Immature natural killer cell (primary cell): ENCODE results near the gene TUBB6. TPM values are rescaled to one million over a fixed set of nuclear protein-coding genes. Genes with fewer than 3 reads are reported as not detected.

ENCODE experiments used
- DNase-seq, 3 donors: peaks; one replicate each; pipeline ENCODE4 v3.0.0; 2022; ENCODE audit warnings: mixed read lengths in 1 of 3
- H3K27ac Mint-ChIP-seq, 6 donors: one replicate each; pipeline ENCODE4 v1.8.0; 2020; ENCODE audit warnings: mixed read lengths in 6 of 6, mild to moderate bottlenecking in 5 of 6, inconsistent platforms in 4 of 6, moderate library complexity in 3 of 6
- H3K27me3 Mint-ChIP-seq, 3 donors: one replicate each; pipeline ENCODE4 v1.8.0; 2020 to 2021; ENCODE audit warnings: low read depth in 3 of 3, mild to moderate bottlenecking in 3 of 3, mixed read lengths in 3 of 3, moderate library complexity in 3 of 3, inconsistent platforms in 1 of 3
- H3K36me3 Mint-ChIP-seq, 3 donors: one replicate each; pipeline ENCODE4 v1.8.0; 2020; ENCODE audit warnings: mixed read lengths in 3 of 3, inconsistent platforms in 2 of 3, mild to moderate bottlenecking in 2 of 3
- H3K4me1 Mint-ChIP-seq, 2 donors: one replicate each; pipeline ENCODE4 v1.8.0; 2020; ENCODE audit warnings: inconsistent platforms in 2 of 2, mild to moderate bottlenecking in 2 of 2, mixed read lengths in 2 of 2, moderate library complexity in 1 of 2
- H3K4me3 Mint-ChIP-seq, 5 donors: one replicate each; pipeline ENCODE4 v1.8.0; 2020; ENCODE audit warnings: mild to moderate bottlenecking in 5 of 5, mixed read lengths in 5 of 5, inconsistent platforms in 3 of 5, moderate library complexity in 3 of 5
- H3K9me3 Mint-ChIP-seq, 6 donors: one replicate each; pipeline ENCODE4 v1.8.0; 2020; ENCODE audit warnings: mild to moderate bottlenecking in 6 of 6, mixed read lengths in 6 of 6, inconsistent platforms in 4 of 6, moderate library complexity in 3 of 6
- polyA plus RNA-seq, 3 donors: library from polyadenylated mRNA; unstranded; fragments of 300-500 nt; fragmentation: Illumina TruSeq; gene quantifications; one replicate each; pipeline ENCODE4 v1.2.3, GENCODE V29; 2021

The TUBB6 gene
- polyA plus RNA-seq, 3 donors from 2014 or later, result 4.8 TPM; not detected in 2

DNA sequence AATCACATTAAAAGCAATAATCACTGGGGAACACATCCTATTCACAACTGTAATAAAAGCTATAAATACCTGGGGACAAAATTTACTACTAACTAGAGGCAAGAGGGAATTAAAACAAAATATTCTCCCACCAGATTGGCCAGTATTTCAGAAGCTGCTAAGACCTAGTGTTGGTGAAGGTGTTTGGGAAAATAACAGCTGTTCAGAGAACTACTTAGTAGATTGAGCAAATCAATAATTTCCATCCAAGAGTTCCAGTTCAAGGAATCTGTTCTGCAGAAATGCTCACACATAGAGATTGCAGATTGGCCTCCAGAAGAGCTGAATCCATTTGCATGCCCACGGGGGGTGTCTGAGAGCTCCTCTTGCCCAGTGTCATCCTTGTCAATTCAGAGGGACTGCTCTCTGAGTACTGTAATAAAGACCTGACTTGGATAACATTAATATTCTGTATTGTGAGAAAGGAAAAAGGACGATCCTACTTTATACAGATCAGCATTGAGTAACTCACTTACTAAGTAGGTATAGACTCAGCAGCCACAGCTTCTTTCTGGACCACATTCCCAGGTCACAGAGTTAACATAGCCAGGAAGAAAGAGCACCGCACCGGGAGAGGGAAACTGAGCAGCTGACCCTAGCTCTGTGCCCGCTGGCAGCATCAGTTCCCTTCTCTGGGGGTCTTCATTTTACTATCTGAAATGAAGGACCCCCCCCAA is 5.6 kb downstream of the TUBB6 start:
- no peak for DNase-seq
- H3K9me3 Mint-ChIP-seq, result peaks cover 0 to 18% (median 14%) of the 10 kb centered on the region in 6 donors
- no peak overlapping the region for H3K27ac Mint-ChIP-seq
- peaks cover 4 to 17% (median 7%) of the 10 kb centered on the region in 3 donors for H3K27me3 Mint-ChIP-seq
- H3K36me3 Mint-ChIP-seq, result peaks cover 4 to 11% (median 5%) of the 10 kb centered on the region in 3 donors
- peaks cover 4 to 5% of the 10 kb centered on the region in 2 donors for H3K4me1 Mint-ChIP-seq
- H3K4me3 Mint-ChIP-seq, result no peak overlapping the region

DNA sequence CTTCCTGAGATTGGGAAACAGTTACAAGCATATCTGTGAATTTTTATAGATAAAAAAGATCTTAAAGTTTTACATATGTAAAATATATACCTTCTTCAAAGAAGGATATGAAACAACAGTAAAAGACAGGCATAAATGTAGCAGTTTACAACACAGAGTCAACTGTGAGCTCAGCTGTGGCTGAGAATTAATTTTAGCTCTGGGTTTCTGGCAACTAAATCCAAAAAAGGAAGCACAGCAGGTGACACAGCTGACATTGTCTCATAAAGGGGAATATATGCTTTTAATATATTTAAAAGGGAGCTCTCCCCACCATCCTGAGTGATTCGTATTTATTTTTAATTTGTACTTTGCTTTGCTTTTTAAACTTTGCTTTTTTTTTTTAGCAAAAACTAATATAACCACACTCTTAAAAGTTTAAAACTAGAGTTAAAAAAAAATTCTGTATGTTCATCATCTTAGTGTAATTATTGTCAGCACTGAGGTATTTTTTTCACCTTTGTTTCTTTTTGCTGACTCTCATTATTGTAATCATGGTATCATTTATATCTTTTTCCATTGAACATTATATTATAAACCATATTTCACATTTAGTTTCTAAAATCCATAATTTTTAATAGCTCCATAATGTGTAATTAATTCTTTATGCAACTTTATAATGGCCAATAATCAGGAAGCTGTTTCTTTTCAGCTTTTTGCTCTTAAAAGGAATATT is 6.7 kb downstream of the TUBB6 start:
- Mint-ChIP-seq H3K4me3 (no peak overlapping the region), H3K27ac (no peak overlapping the region)

DNA sequence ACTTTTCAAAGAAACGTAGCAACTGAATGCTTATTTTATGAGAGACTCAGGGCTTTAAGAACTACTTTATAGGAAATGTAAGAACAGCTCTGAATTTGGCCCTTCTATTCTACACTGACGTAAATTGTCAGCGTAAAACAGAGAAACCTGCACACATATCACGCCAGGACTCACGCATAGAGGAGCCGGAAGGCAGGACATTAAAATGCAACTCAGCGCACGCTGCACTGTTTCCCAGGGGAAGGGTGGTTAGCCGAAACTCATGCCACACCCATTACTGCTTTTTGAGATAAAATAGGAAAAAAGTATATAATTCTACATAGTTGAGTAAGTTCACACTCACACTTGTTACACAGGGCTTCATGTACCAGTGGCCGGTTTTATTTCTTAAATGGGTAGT is 7.4 kb downstream of the TUBB6 start:
- no peak overlapping the region for H3K27ac Mint-ChIP-seq
- peaks cover 4 to 6% (median 4%) of the 10 kb centered on the region in 3 donors for H3K27me3 Mint-ChIP-seq
- H3K9me3 Mint-ChIP-seq, result peaks cover 0 to 18% (median 14%) of the 10 kb centered on the region in 6 donors
- no peak for DNase-seq
- H3K4me1 Mint-ChIP-seq, result no peaks in the 10 kb centered on the region
- peaks cover 0 to 6% (median 5%) of the 10 kb centered on the region in 3 donors for H3K36me3 Mint-ChIP-seq
- no peak overlapping the region for H3K4me3 Mint-ChIP-seq

More for the DNA sequence above, 6.7 kb downstream of the TUBB6 start:
- Mint-ChIP-seq H3K9me3 (peaks cover 0 to 18% (median 14%) of the 10 kb centered on the region in 6 donors), H3K27me3 (peaks cover 4 to 7% (median 5%) of the 10 kb centered on the region in 3 donors), H3K4me1 (no peaks in the 10 kb centered on the region), H3K36me3 (peaks cover under 1 to 7% (median 5%) of the 10 kb centered on the region in 3 donors)
- DNase-seq, result no peak

DNA sequence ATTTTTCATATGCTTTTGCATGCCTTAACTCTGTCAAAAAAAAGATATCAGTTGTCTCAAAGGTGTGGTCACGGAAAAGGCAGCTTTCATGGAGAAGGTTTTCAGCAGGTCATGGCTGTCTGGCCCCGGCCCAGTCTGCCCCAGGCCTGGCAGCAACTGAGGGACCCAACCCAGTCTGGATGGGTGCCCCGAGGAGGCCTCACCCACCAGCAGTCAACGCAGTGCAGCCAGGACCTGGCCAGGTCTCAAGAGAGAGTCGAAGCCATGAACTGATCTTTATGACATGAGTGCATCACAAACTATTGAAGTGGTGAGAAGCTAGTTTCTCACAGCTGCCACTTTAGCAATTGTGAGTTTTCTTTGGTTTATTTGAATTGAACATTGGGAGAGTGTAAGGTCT is 7.9 kb downstream of the TUBB6 start:
- Mint-ChIP-seq H3K27ac (no peak overlapping the region), H3K36me3 (peaks cover 1 to 6% (median 6%) of the 10 kb centered on the region in 3 donors), H3K4me1 (no peaks in the 10 kb centered on the region), H3K9me3 (peaks cover 0 to 18% (median 12%) of the 10 kb centered on the region in 6 donors), H3K4me3 (no peak overlapping the region), H3K27me3 (peaks cover 0 to 6% (median 2%) of the 10 kb centered on the region in 3 donors)
- no peak for DNase-seq

DNA sequence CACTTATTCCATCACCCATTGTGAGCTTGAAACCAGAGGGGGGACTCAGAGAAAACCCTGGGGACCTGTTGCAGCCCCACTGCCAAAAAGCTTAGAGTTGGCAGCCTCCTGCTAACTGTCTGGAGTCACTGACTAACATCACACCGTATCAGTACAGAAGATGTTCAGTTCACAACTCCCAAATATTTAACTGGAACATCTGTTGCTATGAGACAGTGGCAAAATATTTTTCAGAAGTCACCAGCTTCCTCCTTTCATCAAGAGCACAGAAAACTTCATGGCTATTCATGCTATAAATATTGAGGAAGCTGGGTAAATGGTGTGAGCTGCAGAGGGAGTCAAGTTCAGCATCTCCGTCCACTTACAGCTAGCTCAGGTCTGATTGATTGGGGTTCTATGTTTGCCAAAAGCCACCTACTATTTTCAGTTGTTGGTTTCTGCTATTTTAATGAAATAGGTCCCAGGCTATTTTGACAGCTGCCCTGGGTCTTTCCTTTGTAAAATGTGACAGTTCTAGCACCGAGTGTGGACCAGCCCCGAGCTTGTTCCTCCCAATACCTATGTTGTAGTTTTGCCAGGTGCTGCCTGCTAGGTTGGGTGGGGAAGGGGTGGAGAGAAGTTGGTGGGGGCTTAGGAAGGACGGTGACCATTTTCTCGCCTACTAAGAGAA is 9.8 kb downstream of the TUBB6 start:
- Mint-ChIP-seq H3K36me3 (peaks cover 4 to 6% (median 6%) of the 10 kb centered on the region in 3 donors), H3K4me1 (no peaks in the 10 kb centered on the region), H3K27ac (no peak overlapping the region), H3K27me3 (peaks cover 0 to 1% (median 0%) of the 10 kb centered on the region in 3 donors), H3K9me3 (peaks cover 0 to 6% (median 1%) of the 10 kb centered on the region in 6 donors), H3K4me3 (no peak overlapping the region)
- DNase-seq, result no peak

DNA sequence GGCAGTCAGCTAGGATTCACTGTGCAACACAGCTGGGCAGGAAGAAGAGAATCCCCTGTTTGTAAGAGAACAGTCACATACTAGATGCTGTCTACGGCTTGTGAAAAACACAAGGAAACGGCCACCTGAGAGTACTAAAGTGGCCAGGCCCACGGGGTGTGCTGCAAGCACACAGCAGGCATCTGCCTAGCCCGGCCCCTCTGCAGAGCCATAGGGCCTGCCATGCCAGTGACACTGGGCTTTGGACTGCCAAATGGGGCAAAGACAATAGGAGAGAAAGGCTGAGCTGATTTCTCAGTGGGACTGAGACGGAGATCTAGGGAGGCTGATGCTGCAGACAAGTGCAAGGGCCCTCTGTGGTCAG is 10.3 kb downstream of the TUBB6 start:
- no peak for DNase-seq
- peaks cover 0 to 1% (median 0%) of the 10 kb centered on the region in 3 donors for H3K27me3 Mint-ChIP-seq
- peaks cover 6 to 8% (median 6%) of the 10 kb centered on the region in 3 donors for H3K36me3 Mint-ChIP-seq
- no peak overlapping the region for H3K4me3 Mint-ChIP-seq
- H3K4me1 Mint-ChIP-seq, result no peaks in the 10 kb centered on the region
- peaks cover 0 to 3% (median 0%) of the 10 kb centered on the region in 6 donors for H3K9me3 Mint-ChIP-seq
- H3K27ac Mint-ChIP-seq, result no peak overlapping the region

DNA sequence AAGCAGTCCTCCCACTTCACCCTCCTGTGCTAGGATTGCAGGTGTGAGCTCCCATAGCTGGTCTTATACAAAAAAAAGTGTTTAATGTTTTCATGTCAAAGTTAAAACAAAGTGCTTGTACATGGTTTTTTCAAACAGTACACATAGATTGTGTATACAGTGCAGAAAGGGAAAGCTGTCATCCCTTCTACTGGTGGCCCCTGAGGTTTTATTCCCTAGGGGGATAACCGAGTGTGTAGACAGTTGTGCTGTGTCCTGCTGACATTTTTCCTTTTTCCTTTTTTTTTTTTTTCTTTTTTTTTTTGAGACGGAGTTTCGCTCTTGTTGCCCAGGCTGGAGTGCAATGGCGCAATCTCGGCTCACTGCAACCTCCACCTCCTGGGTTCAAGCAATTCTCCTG is 10.8 kb downstream of the TUBB6 start:
- H3K27me3 Mint-ChIP-seq, result peaks cover 0 to 1% (median 0%) of the 10 kb centered on the region in 3 donors
- H3K36me3 Mint-ChIP-seq, result peaks cover 6 to 8% (median 6%) of the 10 kb centered on the region in 3 donors
- DNase-seq, result no peak
- no peaks in the 10 kb centered on the region for H3K4me1 Mint-ChIP-seq
- H3K27ac Mint-ChIP-seq, result no peak overlapping the region
- H3K9me3 Mint-ChIP-seq, result no peaks in the 10 kb centered on the region
- no peak overlapping the region for H3K4me3 Mint-ChIP-seq

DNA sequence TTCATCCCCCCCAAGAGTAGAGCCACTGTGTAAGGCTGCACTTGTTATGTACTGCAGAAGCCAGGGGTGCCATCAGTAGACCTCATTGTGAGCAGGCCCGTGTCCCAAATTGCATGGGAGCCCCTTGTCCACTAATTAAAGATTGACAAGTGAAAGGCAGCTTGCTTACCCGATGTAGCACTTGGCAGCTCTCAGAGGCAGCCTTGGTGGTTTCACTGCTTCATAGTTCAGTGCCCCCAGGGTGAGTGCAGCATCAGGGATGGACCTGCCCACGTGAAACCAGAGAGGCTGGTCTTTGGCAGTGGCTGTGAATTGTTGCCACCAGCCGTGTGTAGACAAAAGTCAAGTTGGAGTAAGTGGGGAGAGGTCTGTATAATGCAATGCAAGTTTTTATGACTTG is 13.3 kb downstream of the TUBB6 start:
- no peak overlapping the region for H3K4me3 Mint-ChIP-seq
- H3K4me1 Mint-ChIP-seq, result no peaks in the 10 kb centered on the region
- no peak for DNase-seq
- H3K36me3 Mint-ChIP-seq, result peaks cover 11 to 16% (median 12%) of the 10 kb centered on the region in 3 donors
- no peaks in the 10 kb centered on the region for H3K9me3 Mint-ChIP-seq
- H3K27ac Mint-ChIP-seq, result no peak overlapping the region
- peaks cover 0 to 1% (median 0%) of the 10 kb centered on the region in 3 donors for H3K27me3 Mint-ChIP-seq

DNA sequence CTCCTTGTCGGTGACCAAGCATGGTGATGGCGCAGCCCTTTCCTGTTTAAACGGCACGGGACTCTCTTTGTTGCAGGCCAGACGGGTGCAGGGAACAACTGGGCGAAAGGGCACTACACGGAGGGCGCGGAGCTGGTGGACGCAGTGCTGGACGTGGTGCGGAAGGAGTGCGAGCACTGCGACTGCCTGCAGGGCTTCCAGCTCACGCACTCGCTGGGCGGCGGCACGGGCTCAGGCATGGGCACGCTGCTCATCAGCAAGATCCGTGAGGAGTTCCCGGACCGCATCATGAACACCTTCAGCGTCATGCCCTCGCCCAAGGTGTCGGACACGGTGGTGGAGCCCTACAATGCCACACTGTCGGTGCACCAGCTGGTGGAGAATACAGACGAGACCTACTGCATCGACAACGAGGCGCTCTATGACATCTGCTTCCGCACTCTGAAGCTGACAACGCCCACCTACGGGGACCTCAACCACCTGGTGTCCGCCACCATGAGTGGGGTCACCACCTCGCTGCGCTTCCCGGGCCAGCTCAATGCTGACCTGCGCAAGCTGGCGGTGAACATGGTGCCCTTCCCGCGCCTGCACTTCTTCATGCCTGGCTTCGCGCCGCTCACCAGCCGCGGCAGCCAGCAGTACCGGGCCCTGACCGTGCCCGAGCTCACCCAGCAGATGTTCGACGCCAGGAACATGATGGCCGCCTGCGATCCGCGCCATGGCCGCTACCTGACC is 17.1 kb downstream of the TUBB6 start:
- DNase-seq, result no peak
- H3K4me1 Mint-ChIP-seq, result peaks cover 12 to 19% of the 10 kb centered on the region in 2 donors
- H3K4me3 Mint-ChIP-seq, result no peak overlapping the region
- H3K27me3 Mint-ChIP-seq, result no peaks in the 10 kb centered on the region
- H3K36me3 Mint-ChIP-seq, result peaks cover 14 to 25% (median 17%) of the 10 kb centered on the region in 3 donors
- H3K27ac Mint-ChIP-seq, result no peak overlapping the region
- no peaks in the 10 kb centered on the region for H3K9me3 Mint-ChIP-seq

DNA sequence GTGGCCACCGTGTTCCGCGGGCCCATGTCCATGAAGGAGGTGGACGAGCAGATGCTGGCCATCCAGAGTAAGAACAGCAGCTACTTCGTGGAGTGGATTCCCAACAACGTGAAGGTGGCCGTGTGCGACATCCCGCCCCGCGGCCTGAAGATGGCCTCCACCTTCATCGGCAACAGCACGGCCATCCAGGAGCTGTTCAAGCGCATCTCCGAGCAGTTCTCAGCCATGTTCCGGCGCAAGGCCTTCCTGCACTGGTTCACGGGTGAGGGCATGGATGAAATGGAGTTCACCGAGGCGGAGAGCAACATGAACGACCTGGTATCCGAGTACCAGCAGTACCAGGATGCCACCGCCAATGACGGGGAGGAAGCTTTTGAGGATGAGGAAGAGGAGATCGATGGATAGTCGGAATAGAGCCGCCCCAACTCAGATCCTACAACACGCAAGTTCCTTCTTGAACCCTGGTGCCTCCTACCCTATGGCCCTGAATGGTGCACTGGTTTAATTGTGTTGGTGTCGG is 17.7 kb downstream of the TUBB6 start:
- H3K27me3 Mint-ChIP-seq, result no peaks in the 10 kb centered on the region
- H3K4me1 Mint-ChIP-seq, result peaks cover 12 to 19% of the 10 kb centered on the region in 2 donors
- no peak overlapping the region for H3K4me3 Mint-ChIP-seq

DNA sequence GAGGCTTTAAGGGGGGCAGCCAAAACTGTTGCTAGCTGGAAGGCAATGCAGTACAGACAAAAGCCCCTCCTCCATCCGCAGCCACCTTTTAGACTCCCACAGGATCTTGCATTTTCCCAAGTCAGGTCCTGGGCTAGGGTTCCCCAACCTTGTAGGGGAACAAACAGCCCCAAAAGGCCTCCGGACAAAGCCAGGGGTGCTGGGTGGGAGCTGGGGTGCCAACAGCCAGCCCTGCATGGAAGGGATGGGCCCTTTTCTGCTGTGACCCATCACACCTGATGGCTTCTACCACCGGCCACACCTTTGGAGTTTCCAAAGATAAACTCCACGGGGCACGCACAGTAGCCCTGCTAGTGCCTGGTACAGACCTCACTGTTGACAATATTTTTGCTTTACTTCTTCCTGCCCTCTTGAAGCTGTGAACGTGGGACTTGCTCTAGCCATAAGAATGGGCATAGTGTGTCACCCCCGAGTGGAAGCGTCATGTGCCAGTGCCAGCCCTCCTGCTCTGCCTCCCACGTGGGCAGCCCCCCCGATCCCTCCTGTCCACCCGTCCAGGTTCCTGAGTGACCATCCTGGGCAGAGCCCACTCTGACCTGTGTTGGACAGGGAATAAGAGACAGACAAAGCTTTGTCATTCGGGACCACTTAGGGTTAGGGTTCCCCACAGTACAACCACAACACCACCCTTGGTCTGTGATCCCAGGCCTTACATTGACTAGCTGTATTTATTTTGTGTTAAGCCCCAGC is 18.8 kb downstream of the TUBB6 start:
- Mint-ChIP-seq H3K9me3 (no peaks in the 10 kb centered on the region), H3K4me3 (no peak overlapping the region), H3K36me3 (peaks cover 10 to 19% (median 11%) of the 10 kb centered on the region in 3 donors), H3K27ac (peak overlapping the region in 2 of 6 donors; percentile 40 to 61), H3K27me3 (no peaks in the 10 kb centered on the region), H3K4me1 (peaks cover 12 to 19% of the 10 kb centered on the region in 2 donors)
- DNase-seq, result no peak

More for the DNA sequence above, 17.7 kb downstream of the TUBB6 start:
- Mint-ChIP-seq H3K9me3 (no peaks in the 10 kb centered on the region), H3K36me3 (peaks cover 14 to 25% (median 17%) of the 10 kb centered on the region in 3 donors), H3K27ac (peak overlapping the region in 2 of 6 donors; percentile 17 to 55)
- DNase-seq, result no peak

DNA sequence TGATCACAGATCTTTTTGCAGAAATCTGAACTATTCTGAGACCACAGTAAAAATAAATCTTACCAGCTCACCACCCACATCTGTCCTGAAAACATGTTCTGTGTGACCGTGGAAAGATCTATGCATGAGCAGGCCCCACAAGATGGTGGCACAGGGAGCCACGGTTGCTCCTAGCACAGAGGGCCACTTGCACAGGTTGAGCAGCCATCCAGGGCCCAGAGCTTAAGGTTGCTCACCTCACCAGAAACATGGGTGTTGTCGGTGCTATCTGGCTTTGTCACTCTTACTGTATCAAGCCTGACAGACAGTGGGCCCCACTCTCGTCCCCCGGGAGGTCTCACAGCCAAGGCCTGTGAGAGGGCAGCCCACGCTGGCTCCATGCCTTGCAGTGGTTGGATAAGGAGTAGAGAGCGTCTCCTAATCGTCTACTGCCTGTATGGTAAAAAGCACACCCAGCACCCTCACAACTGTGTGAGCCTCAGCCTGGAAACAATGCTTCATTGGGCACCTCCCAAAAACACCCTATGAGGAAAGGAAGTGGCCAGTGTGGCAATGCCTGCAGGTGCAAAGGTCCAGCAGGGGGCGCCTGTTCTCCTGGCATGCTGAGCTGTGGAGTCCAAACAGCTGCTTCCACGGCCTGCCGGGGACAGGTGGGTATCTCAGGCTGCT is 19.6 kb downstream of the TUBB6 start:
- Mint-ChIP-seq H3K9me3 (no peaks in the 10 kb centered on the region), H3K27ac (peak overlapping the region in 4 of 6 donors; percentile 7 to 61 (median 48)), H3K4me3 (no peak overlapping the region), H3K4me1 (peaks cover 12 to 19% of the 10 kb centered on the region in 2 donors), H3K27me3 (no peaks in the 10 kb centered on the region), H3K36me3 (peaks cover 10 to 19% (median 11%) of the 10 kb centered on the region in 3 donors)
- DNase-seq, result peak; percentile 45 to 55 (median 53)
